ENCODE measurements around the gene OR13C5. TPM values are rescaled to one million over a fixed set of nuclear protein-coding genes. Genes with fewer than 3 reads are reported as not detected.

The OR13C5 gene
- total RNA-seq, 2 donors from 2014 or later = not detected

- intact Hi-C loops (cut with DNase I) = loop anchor here in 1 of 2 donors (10.0 kb wide), 1 partner anchor 58 kb away; the partner anchor contains the start of gene OR13C9
- DNase-seq (no peak), ATAC-seq (no peak)
These were observed 42.2 kb downstream of the OR13C5 start for GRCh38 chr9:104556830-104557634.

GRCh38 chr9:104555521-104555920, 43.7 kb downstream of the OR13C5 start:
- DNase-seq (no peak), ATAC-seq (no peak)
- intact Hi-C loops (cut with DNase I) = loop anchor here in 1 of 2 donors (10.0 kb wide), 1 partner anchor 59 kb away; the partner anchor contains the start of gene OR13C9

DNA sequence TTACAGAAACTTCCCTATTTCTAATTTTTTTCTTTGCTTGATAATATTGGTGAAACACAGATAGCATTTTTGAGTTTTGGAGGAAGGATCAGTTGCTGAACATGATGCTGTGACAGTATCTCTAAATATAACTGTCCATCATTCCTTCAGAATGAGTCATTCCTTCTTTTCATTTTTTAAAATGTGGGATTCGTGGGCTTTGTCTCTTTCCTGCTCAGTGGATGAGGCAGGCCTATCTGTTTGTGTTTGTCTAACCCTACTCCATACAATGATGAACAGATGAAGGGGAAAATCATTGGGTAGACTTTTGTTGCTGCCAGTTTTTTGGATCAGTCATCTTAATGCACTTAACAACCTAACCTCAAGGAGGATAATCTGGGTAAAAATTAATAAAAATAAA, 46.0 kb downstream of the OR13C5 start:
- ATAC-seq = no peak
- no peak for DNase-seq
- intact Hi-C loops (cut with DNase I) = loop anchor here in 1 of 2 donors (10.0 kb wide), 1 partner anchor 62 kb away; the partner anchor contains the start of gene OR13C9

Other genes starting within 250 kb of the OR13C5 start
- gene OR13F1, start 95.2 kb downstream of the OR13C5 start, total RNA-seq = not detected
- not detected for gene OR13C4, start 72.2 kb downstream of the OR13C5 start, total RNA-seq
- not detected for gene OR13C3, start 62.6 kb downstream of the OR13C5 start, total RNA-seq
- not detected for gene OR13C8, start 30.2 kb downstream of the OR13C5 start, total RNA-seq
- not detected for gene OR13C2, start 6.2 kb upstream of the OR13C5 start, total RNA-seq
- not detected for gene OR13C9, start 18.8 kb upstream of the OR13C5 start, total RNA-seq
- gene OR13D1, start 95.1 kb upstream of the OR13C5 start, total RNA-seq = not detected
- 10 to 100 TPM; 15.4 to 20.3 TPM for gene NIPSNAP3A, start 148.3 kb upstream of the OR13C5 start, total RNA-seq
- gene NIPSNAP3B, start 164.7 kb upstream of the OR13C5 start, total RNA-seq = 10 to 100 TPM; 15.0 to 15.5 TPM

Measured in left cardiac atrium (tissue), 4 donors.